HepG2 (cell line): ENCODE results near the gene NLRP6. TPM values are rescaled to one million over a fixed set of nuclear protein-coding genes. Genes with fewer than 3 reads are reported as not detected.

Experiments used
- ATAC-seq: fragments of 200-7000 bp; cut with Tn5 transposase; 3 replicates; pipeline ENCODE4 v1.9.1; 2020; ENCODE audit warnings: mild to moderate bottlenecking, moderate library complexity
- Bru-seq: library from RNA; stranded (reverse); fragments of 400-500 nt; gene quantifications from one replicate; lab custom pipeline; 2021; lab: Mats Ljungman, UMichigan
- BruChase-seq, 2 experiments: library from RNA; stranded (reverse); fragments of 400-500 nt; gene quantifications; one replicate each; lab custom pipeline; 2021; lab: Mats Ljungman, UMichigan
- BruUV-seq: library from RNA; stranded (reverse); fragments of 400-500 nt; replicated peaks from 2 replicates; lab custom pipeline; 2021; lab: Mats Ljungman, UMichigan
- CTCF ChIA-PET: fragments of 300-600 bp; formaldehyde crosslinking; extraction: SDS; loops from one replicate; lab custom pipeline; 2021; ENCODE audit warnings: low total read pairs, inconsistent platforms, low intra/inter-chr PET ratio; lab: Yijun Ruan, JAX
- POLR2A ChIA-PET: fragments of 350-600 bp; sonication (Branson Sonifier 250); formaldehyde crosslinking; loops from one replicate; lab custom pipeline; 2020; ENCODE audit warnings: antibody characterized with exemption, inconsistent platforms; lab: Yijun Ruan, JAX
- DNase-seq: peaks from one replicate; pipeline ENCODE4 v3.0.0-alpha.2; 2015; ENCODE audit warnings: low spot score
- FAIRE-seq: peaks from 3 replicates; lab custom pipeline; 2011; peaks lifted over from hg19 to GRCh38; lab: Jason Lieb, UNC
- H2AFZ ChIP-seq: one replicate; pipeline ENCODE4 v1.6.1; 2011; ENCODE audit warnings: low read length, inconsistent platforms
- H3K27ac ChIP-seq: fragments of 300-600 bp; 3 replicates; pipeline ENCODE4 v1.8.0; 2011; ENCODE audit warnings: mixed run types, mild to moderate bottlenecking, mixed read lengths, low read length, inconsistent platforms; ENCODE audit not compliant: insufficient read depth; ENCODE audit errors: extremely low read length
- H3K27me3 ChIP-seq, 2 experiments: fragments of 200-600 bp in 1 of 2; 2 replicates in 1 of 2; 3 replicates in 1 of 2; pipeline versions ENCODE4 v1.6.0 to v1.8.0; 2011; ENCODE audit warnings: low read length in 2 of 2, mild to moderate bottlenecking in 2 of 2, moderate library complexity in 2 of 2, inconsistent platforms in 1 of 2; ENCODE audit not compliant: insufficient read depth in 2 of 2, control insufficient read depth in 1 of 2
- H3K36me3 ChIP-seq, 2 experiments: fragments of 200-600 bp in 1 of 2; replicated peaks in 1 of 2; 2 replicates in 1 of 2; 3 replicates in 1 of 2; pipeline versions ENCODE4 v1.5.1 to v1.8.0; 2011; ENCODE audit warnings: low read length in 2 of 2, inconsistent platforms in 1 of 2; ENCODE audit not compliant: insufficient read depth in 2 of 2, control insufficient read depth in 1 of 2
- H3K4me1 ChIP-seq: 2 replicates; pipeline ENCODE4 v1.5.1; 2012; ENCODE audit warnings: low read length, inconsistent platforms; ENCODE audit not compliant: insufficient read depth
- H3K4me2 ChIP-seq: 2 replicates; pipeline ENCODE4 v1.6.0; 2011; ENCODE audit warnings: low read depth, low read length, inconsistent platforms
- H3K4me3 ChIP-seq, 3 experiments: fragments of 200-600 bp in 1 of 3; sonication (generic), shearing (Covaris generic) in 1 of 3; replicated peaks in 1 of 3; 2 replicates each; pipeline ENCODE4 v1.5.1; 2011 to 2016; ENCODE audit warnings: low read length in 3 of 3, inconsistent platforms in 2 of 3, low read depth in 2 of 3, mild to moderate bottlenecking in 2 of 3, control low read depth in 1 of 3, mixed read lengths in 1 of 3; ENCODE audit not compliant: insufficient read depth in 1 of 3
- H3K79me2 ChIP-seq: one replicate; pipeline ENCODE4 v1.6.1; 2011; ENCODE audit warnings: low read length, inconsistent platforms; ENCODE audit not compliant: insufficient read depth
- H3K9ac ChIP-seq: 2 replicates; pipeline ENCODE4 v1.6.0; 2011; ENCODE audit warnings: mild to moderate bottlenecking, low read depth, low read length, inconsistent platforms; ENCODE audit not compliant: insufficient read depth
- H3K9me3 ChIP-seq: 2 replicates; pipeline ENCODE4 v1.5.1; 2012; ENCODE audit warnings: mild to moderate bottlenecking, low read length
- H4K20me1 ChIP-seq: 2 replicates; pipeline ENCODE4 v1.6.0; 2011; ENCODE audit warnings: inconsistent platforms, mild to moderate bottlenecking, low read length, moderate library complexity; ENCODE audit not compliant: insufficient read depth
- PHB2 ChIP-seq: fragments of 450-650 bp; IDR thresholded peaks from 2 replicates; pipeline ENCODE4 v1.6.1; 2018; ENCODE audit not compliant: partially characterized antibody
- RBM39 ChIP-seq: fragments of 200-400 bp; formaldehyde crosslinking; IDR thresholded peaks from one replicate; pipeline ENCODE4 v1.6.1; 2018; ENCODE audit warnings: antibody characterized with exemption, mild to moderate bottlenecking, low read depth, low read length; ENCODE audit not compliant: poor library complexity, severe bottlenecking
- SUZ12 ChIP-seq: fragments of 150-350 bp; IDR thresholded peaks from 2 replicates; pipeline ENCODE4 v1.6.1; 2014; ENCODE audit warnings: low read depth, low read length
- TGIF2 ChIP-seq: IDR thresholded peaks from 2 replicates; pipeline ENCODE4 v1.6.1; 2016; ENCODE audit warnings: control low read depth, missing compliant biosample characterization
- ZNF382 ChIP-seq: sonication (generic); formaldehyde crosslinking; IDR thresholded peaks from 2 replicates; pipeline ENCODE4 v1.5.0; 2020; ENCODE audit warnings: missing genetic modification reagents, mild to moderate bottlenecking, borderline replicate concordance
- ZNF430 ChIP-seq: sonication (generic); formaldehyde crosslinking; IDR thresholded peaks from 2 replicates; pipeline ENCODE4 v1.9.0; 2021; ENCODE audit warnings: mild to moderate bottlenecking, missing genetic modification reagents
- WGBS: methylation state at CpG from one replicate; pipeline ENCODE4 v1.1.6; 2017; ENCODE audit warnings: low lambda C conversion rate; 5-methylcytosine and 5-hydroxymethylcytosine counted together
- in situ Hi-C: cut with HindIII; loops from 2 replicates; pipeline ENCODE4 v1.10.0; 2017; ENCODE audit warnings: low pct_unique_long_range_greater_than_20kb; ENCODE audit not compliant: extremely low pct_ligation_motif_present
- intact Hi-C: fragments of 100-400 bp; cut with micrococcal nuclease; formaldehyde crosslinking; loops from one replicate; pipeline ENCODE4 v1.10.0; 2022; ENCODE audit not compliant: unreplicated experiment
- long read RNA-seq, 2 experiments: library from RNA in 1 of 2; library from polyadenylated mRNA in 1 of 2; stranded (forward) in 1 of 2; unstranded in 1 of 2; transcript quantifications; one replicate each; pipeline ENCODE4 v2.0.0, GENCODE V29; 2019 to 2022
- polyA minus RNA-seq, 3 experiments: library from RNA; depleted of rRNA, polyadenylated mRNA; stranded (reverse); fragments of >200 nt; gene quantifications; 2 replicates each; pipeline ENCODE4 v1.2.3, GENCODE V29; 2011; ENCODE audit warnings: low replicate concordance in 1 of 3
- polyA plus RNA-seq, 8 experiments: library from polyadenylated mRNA; depleted of rRNA in 3 of 8; stranded (reverse) in 7 of 8; unstranded in 1 of 8; fragments of >200 nt; fragmentation: Illumina TruSeq in 4 of 8; extraction: Trizol in 4 of 8; gene quantifications; 2 replicates each; pipeline versions ENCODE4 v1.2.1 to v1.2.3, GENCODE V29; 2011 to 2016; ENCODE audit warnings: low read depth in 4 of 8, missing spikeins in 1 of 8, mixed read lengths in 1 of 8; ENCODE audit not compliant: insufficient read depth in 1 of 8
- total RNA-seq, 5 experiments: library from RNA; depleted of rRNA; stranded (reverse); fragments of >200 nt; fragmentation: Illumina TruSeq; extraction: Trizol; gene quantifications; 2 replicates each; pipeline ENCODE4 v1.2.3, GENCODE V29; 2016; ENCODE audit warnings: low read depth in 1 of 5

The NLRP6 gene
- not detected in 2 replicates for total RNA-seq (2016; rRNA removed; fragmentation: Illumina TruSeq; extraction: Trizol)
- total RNA-seq (2016; cell fraction: cytosol; rRNA removed; fragmentation: Illumina TruSeq; extraction: Trizol; ENCODE audit: low read depth), result not detected in 2 replicates
- total RNA-seq (2016; cell fraction: insoluble cytoplasmic fraction; rRNA removed; fragmentation: Illumina TruSeq; extraction: Trizol), result not detected in 2 replicates
- total RNA-seq (2016; cell fraction: membrane; rRNA removed; fragmentation: Illumina TruSeq; extraction: Trizol), result not detected in 2 replicates
- not detected in 2 replicates for total RNA-seq (2016; cell fraction: nucleus; rRNA removed; fragmentation: Illumina TruSeq; extraction: Trizol)
- not detected in 2 replicates for polyA plus RNA-seq (2011; rRNA removed)
- polyA plus RNA-seq (2011; cell fraction: cytosol; rRNA removed), result not detected in 2 replicates
- not detected in 2 replicates for polyA plus RNA-seq (2011; cell fraction: nucleus; rRNA removed)
- not detected in 2 replicates for polyA plus RNA-seq (2012)
- not detected in 2 replicates for polyA plus RNA-seq (2016; cell fraction: cytosol; fragmentation: Illumina TruSeq; extraction: Trizol; ENCODE audit: low read depth)
- polyA plus RNA-seq (2016; cell fraction: insoluble cytoplasmic fraction; fragmentation: Illumina TruSeq; extraction: Trizol; ENCODE audit: low read depth), result not detected in 2 replicates
- not detected in 2 replicates for polyA plus RNA-seq (2016; cell fraction: membrane; fragmentation: Illumina TruSeq; extraction: Trizol; ENCODE audit: low read depth)
- polyA plus RNA-seq (2016; cell fraction: nucleus; fragmentation: Illumina TruSeq; extraction: Trizol; ENCODE audit: insufficient read depth, low read depth), result not detected in 2 replicates
- not detected in 2 replicates for polyA minus RNA-seq (2011; rRNA and poly(A)+ RNA removed; ENCODE audit: low replicate concordance)
- polyA minus RNA-seq (2011; cell fraction: cytosol; rRNA and poly(A)+ RNA removed), result not detected in 2 replicates
- not detected in 2 replicates for polyA minus RNA-seq (2011; cell fraction: nucleus; rRNA and poly(A)+ RNA removed)
- Bru-seq, nascent RNA, result not detected
- BruChase-seq, experiment 1, labeled RNA remaining after a 6-hour chase, result not detected
- BruChase-seq, experiment 2, labeled RNA remaining after a 2-hour chase, result not detected
- long read RNA-seq, experiment 1, result 0 reads
- long read RNA-seq, experiment 2, result 0 reads

DNA sequence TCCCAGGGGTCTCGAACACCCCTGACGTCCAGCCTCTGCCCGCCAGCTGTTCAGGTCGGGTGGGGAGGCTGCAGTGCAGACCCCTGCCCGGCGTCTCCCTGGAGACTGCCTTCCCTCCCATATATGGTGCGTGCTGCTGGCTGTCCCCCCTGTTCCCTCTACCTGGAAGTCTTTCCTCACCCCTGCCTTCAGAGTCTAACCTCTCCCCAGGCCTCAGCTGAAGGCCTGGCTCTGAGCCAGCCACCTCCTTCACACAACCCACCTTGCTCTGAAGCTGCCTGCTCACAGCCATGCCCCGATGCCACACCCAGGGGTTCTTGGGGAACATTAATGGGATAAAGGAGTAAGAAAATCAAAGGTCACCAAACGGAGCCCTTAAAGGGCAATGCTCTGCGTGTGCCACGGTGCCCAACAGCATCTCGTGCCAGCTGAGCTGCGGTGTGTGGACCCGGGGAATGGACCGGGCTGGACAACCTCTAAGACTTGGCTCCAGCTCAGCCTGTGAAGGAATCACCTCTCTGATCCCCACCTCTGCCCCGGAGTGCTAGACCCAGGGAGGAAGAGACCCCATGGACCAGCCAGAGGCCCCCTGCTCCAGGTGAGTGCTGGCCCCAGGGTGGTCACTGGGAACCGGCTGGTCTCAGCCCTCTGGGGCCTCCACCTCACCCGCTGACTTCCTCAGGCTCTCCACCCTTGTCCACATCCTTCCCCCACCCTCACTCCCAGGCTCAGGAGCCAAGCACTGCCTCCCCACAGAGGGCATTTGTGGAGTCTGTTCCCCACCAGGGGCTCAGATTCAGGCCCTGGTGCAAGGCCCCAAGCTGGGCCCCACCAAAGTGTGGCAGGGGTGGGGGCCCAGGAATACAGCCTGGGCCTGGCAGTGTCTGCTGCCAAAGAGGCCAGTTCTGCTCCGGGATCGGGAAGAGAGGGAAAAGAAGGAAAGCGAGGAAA is at the start of gene NLRP6:
NLRP6 (plus strand) TSS at position 407 of the 951 bp plus-strand sequence; CDS start at position 570, 163 bp downstream.
- in situ Hi-C loops, result no loop called here

More for the DNA sequence above, at the start of gene NLRP6:
- Histone ChIP-seq H3K4me1 (no peaks in the 10 kb centered on the region), H3K79me2 (no peaks in the 10 kb centered on the region), H3K27ac (no peak within 1 kb of the TSS), H3K36me3 (no peaks in the 10 kb centered on the region), H3K4me3 (no peak within 1 kb of the TSS), H3K9ac (no peak within 1 kb of the TSS), H2AFZ (no peak within 1 kb of the TSS), H3K9me3 (no peaks in the 10 kb centered on the region), H3K27me3 (peaks cover 7 to 51% of the 10 kb centered on the region in 2 experiments), H3K4me2 (no peak within 1 kb of the TSS), H4K20me1 (no peaks in the 10 kb centered on the region)
- ATAC-seq, result no peak
- POLR2A ChIA-PET, result no interaction called here
- BruUV-seq, result no TSS peak
- TF ChIP-seq TGIF2 (CRISPR knock-in tag) (no peak), ZNF430 (CRISPR knock-in tag) (no peak), PHB2 (no peak), ZNF382 (no peak), SUZ12 (no peak), RBM39 (no peak)
- no peak for FAIRE-seq
- DNase-seq, result no peak
- intact Hi-C loops, result no loop called here
- CTCF ChIA-PET, result no interaction called here
- WGBS, result 52% methylated on average over 19 of the region's 21 CpGs
